Stomach (tissue), 9 donors: Measurements from ENCODE around the gene CEP170. TPM values are rescaled to one million over a fixed set of nuclear protein-coding genes. Genes with fewer than 3 reads are reported as not detected.

Experiments used
- DNase-seq, 2 donors: peaks; one replicate each; pipeline versions ENCODE4 v3.0.0 to v3.0.0-alpha.2; 2013 to 2019
- H3K27ac ChIP-seq, 5 donors: fragments of 200-600 bp in 4 of 5; sonication (generic) in 4 of 5; one replicate each; pipeline ENCODE4 v1.5.1; 2013 to 2019; ENCODE audit warnings: mild to moderate bottlenecking in 1 of 5, moderate library complexity in 1 of 5
- H3K27me3 ChIP-seq, 3 donors: fragments of 200-600 bp; sonication (generic); one replicate each; pipeline ENCODE4 v1.5.1; 2017 to 2019; ENCODE audit warnings: mixed run types in 1 of 3
- H3K36me3 ChIP-seq, 4 donors: fragments of 200-600 bp; sonication (generic); 1 replicate in 3 of 4; 2 replicates in 1 of 4; pipeline ENCODE4 v1.5.1; 2016 to 2019
- H3K4me1 ChIP-seq, 4 donors: fragments of 200-600 bp; sonication (generic); one replicate each; pipeline ENCODE4 v1.5.1; 2016 to 2019
- H3K4me3 ChIP-seq, 4 donors: fragments of 200-600 bp; sonication (generic) in 3 of 4; one replicate each; pipeline ENCODE4 v1.5.1; 2016 to 2019; ENCODE audit warnings: mild to moderate bottlenecking in 1 of 4
- H3K9me3 ChIP-seq, 4 donors: fragments of 200-600 bp; sonication (generic); one replicate each; pipeline ENCODE4 v1.5.1; 2016 to 2019
- EP300 ChIP-seq: sonication (generic); formaldehyde crosslinking; IDR thresholded peaks from one replicate; pipeline ENCODE4 v1.6.1; 2017; ENCODE audit warnings: antibody characterized with exemption
- POLR2A ChIP-seq, 4 donors: fragments of 450-650 bp; IDR thresholded peaks; one replicate each; pipeline ENCODE4 v1.6.1; 2016; ENCODE audit warnings: antibody characterized with exemption in 4 of 4, control low read depth in 2 of 4, mild to moderate bottlenecking in 1 of 4, moderate library complexity in 1 of 4
- POLR2AphosphoS5 ChIP-seq, 3 donors: sonication (generic); formaldehyde crosslinking; IDR thresholded peaks; one replicate each; pipeline ENCODE4 v1.6.1; 2016; ENCODE audit warnings: antibody characterized with exemption in 3 of 3
- WGBS, 5 donors: extraction: QIAGEN DNeasy Blood & Tissue Kit in 3 of 5; methylation state at CpG; one replicate each; pipeline versions ENCODE4 v1.1.5 to v1.1.7; 2013 to 2018; 5-methylcytosine and 5-hydroxymethylcytosine counted together
- intact Hi-C: fragments of 100-400 bp; cut with DNase I; formaldehyde crosslinking; loops from one replicate; pipeline ENCODE4 v1.15.1; 2023; ENCODE audit warnings: low total_unique reads
- polyA plus RNA-seq, 3 donors: library from polyadenylated mRNA; stranded (reverse); fragments of 200-250 nt; gene quantifications; one replicate each; pipeline ENCODE4 v1.2.3, GENCODE V29; 2013
- total RNA-seq, 5 donors: library from RNA; depleted of rRNA; stranded (reverse); fragments of >200 nt; gene quantifications; one replicate each; pipeline versions ENCODE4 v1.1.0 to v1.2.3, GENCODE V29; 2014 to 2016
- TF ChIP-seq, protein P1 (sequence below), 7 experiments: fragments of 450-650 bp in 4 of 7; fragments of 200-600 bp in 3 of 7; sonication (generic) in 3 of 7; IDR thresholded peaks; one replicate each; pipeline ENCODE4 v1.5.1; 2016 to 2019; ENCODE audit warnings: antibody characterized with exemption in 7 of 7, control low read depth in 2 of 7, mild to moderate bottlenecking in 1 of 7
- donor health status: healthy with polysubstance abuse.
- donor health status: Bipolar disorder and iron deficiency.
- donor health status: healthy.

CEP170 gene
- total and polyA plus RNA-seq, 8 donors = 0.87 to 71.0 (median 12.9) TPM

- Histone ChIP-seq H3K4me3 (no peak overlapping the region), H3K9me3 (no peaks in the 10 kb centered on the region), H3K27ac (no peak overlapping the region), H3K36me3 (peaks cover 0 to 69% (median 60%) of the 10 kb centered on the region in 4 donors), H3K27me3 (no peaks in the 10 kb centered on the region), H3K4me1 (peaks cover 0 to 2% (median 0%) of the 10 kb centered on the region in 4 donors)
- whole genome bisulfite sequencing, 5 donors = 68 to 79% (median 76%) methylated on average over 3 of the region's 3 CpGs
- intact Hi-C loops = no loop called here
- DNase-seq = no peak
- no peak for TF ChIP-seq EP300
- TF ChIP-seq POLR2AphosphoS5 (IDR thresholded peaks at IDR 0.05) = no peak
- TF ChIP-seq, protein P1, sequence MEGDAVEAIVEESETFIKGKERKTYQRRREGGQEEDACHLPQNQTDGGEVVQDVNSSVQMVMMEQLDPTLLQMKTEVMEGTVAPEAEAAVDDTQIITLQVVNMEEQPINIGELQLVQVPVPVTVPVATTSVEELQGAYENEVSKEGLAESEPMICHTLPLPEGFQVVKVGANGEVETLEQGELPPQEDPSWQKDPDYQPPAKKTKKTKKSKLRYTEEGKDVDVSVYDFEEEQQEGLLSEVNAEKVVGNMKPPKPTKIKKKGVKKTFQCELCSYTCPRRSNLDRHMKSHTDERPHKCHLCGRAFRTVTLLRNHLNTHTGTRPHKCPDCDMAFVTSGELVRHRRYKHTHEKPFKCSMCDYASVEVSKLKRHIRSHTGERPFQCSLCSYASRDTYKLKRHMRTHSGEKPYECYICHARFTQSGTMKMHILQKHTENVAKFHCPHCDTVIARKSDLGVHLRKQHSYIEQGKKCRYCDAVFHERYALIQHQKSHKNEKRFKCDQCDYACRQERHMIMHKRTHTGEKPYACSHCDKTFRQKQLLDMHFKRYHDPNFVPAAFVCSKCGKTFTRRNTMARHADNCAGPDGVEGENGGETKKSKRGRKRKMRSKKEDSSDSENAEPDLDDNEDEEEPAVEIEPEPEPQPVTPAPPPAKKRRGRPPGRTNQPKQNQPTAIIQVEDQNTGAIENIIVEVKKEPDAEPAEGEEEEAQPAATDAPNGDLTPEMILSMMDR (IDR thresholded peaks at IDR 0.05) = no peak
- no peak for TF ChIP-seq POLR2A (IDR thresholded peaks at IDR 0.05)
Measured at GRCh38 chr1:243280571-243281129, 25.6 kb upstream of the CEP170 start.

GRCh38 chr1:243275316-243275715 is 20.2 kb upstream of the CEP170 start:
- Histone ChIP-seq H3K4me3 (no peak overlapping the region), H3K4me1 (peaks cover 0 to 10% (median 3%) of the 10 kb centered on the region in 4 donors), H3K27ac (no peak overlapping the region), H3K27me3 (no peaks in the 10 kb centered on the region), H3K9me3 (no peaks in the 10 kb centered on the region), H3K36me3 (peaks cover 4 to 86% (median 72%) of the 10 kb centered on the region in 4 donors)
- intact Hi-C loops = no loop called here
- DNase-seq = no peak
- 81 to 85% (median 83%) methylated on average over 3 of the region's 3 CpGs for WGBS, 5 donors
- TF ChIP-seq EP300 (no peak), POLR2AphosphoS5 (IDR thresholded peaks at IDR 0.05) (no peak), POLR2A (IDR thresholded peaks at IDR 0.05) (no peak)
- TF ChIP-seq, protein P1 (IDR thresholded peaks at IDR 0.05) = no peak

GRCh38 chr1:243273945-243274344 is 18.9 kb upstream of the CEP170 start:
- WGBS, 5 donors = 84 to 95% (median 94%) methylated on average over 2 of the region's 2 CpGs
- no peak for DNase-seq
- no peaks in the 10 kb centered on the region for H3K9me3 ChIP-seq
- H3K36me3 ChIP-seq = peaks cover 4 to 85% (median 71%) of the 10 kb centered on the region in 4 donors
- intact Hi-C loops = no loop called here
- H3K27me3 ChIP-seq = no peaks in the 10 kb centered on the region
- H3K4me3 ChIP-seq = no peak overlapping the region
- H3K27ac ChIP-seq = no peak overlapping the region
- TF ChIP-seq POLR2AphosphoS5 (IDR thresholded peaks at IDR 0.05) (no peak), EP300 (no peak), POLR2A (IDR thresholded peaks at IDR 0.05) (no peak)
- TF ChIP-seq, protein P1 (IDR thresholded peaks at IDR 0.05) = no peak
- peaks cover 0 to 24% (median 11%) of the 10 kb centered on the region in 4 donors for H3K4me1 ChIP-seq

- Histone ChIP-seq H3K4me3 (no peak overlapping the region), H3K36me3 (peaks cover 4 to 81% (median 68%) of the 10 kb centered on the region in 4 donors), H3K27me3 (no peaks in the 10 kb centered on the region), H3K4me1 (peaks cover 4 to 28% (median 15%) of the 10 kb centered on the region in 4 donors), H3K9me3 (no peaks in the 10 kb centered on the region), H3K27ac (no peak overlapping the region)
- no peak for TF ChIP-seq POLR2AphosphoS5 (IDR thresholded peaks at IDR 0.05)
- TF ChIP-seq, protein P1 (IDR thresholded peaks at IDR 0.05) = no peak
- DNase-seq = peak in 1 of 2 donors; percentile 19
- intact Hi-C loops = no loop called here
- WGBS, 5 donors = 73 to 93% (median 89%) methylated on average over 3 of the region's 3 CpGs
Measured at GRCh38 chr1:243273506-243273905, 18.4 kb upstream of the CEP170 start.
